Activated naive CD8-positive, alpha-beta T cell treated with anti-CD3 and anti-CD28 coated beads, Interleukin-2, amount 10 ng/mL, durations not matched to agents 7 days and 5 days (primary cell): ENCODE results near the gene TMEM266. TPM values are rescaled to one million over a fixed set of nuclear protein-coding genes. Genes with fewer than 3 reads are reported as not detected.
A peak's percentile ranks its signal among the peaks of the same experiment; 100 is the strongest.

Experiments
- ATAC-seq: fragments of 150-1000 bp; cut with Tn5 transposase; one replicate; pipeline ENCODE4 v1.10.0; 2021; ENCODE audit warnings: low read depth, moderate library complexity
- POLR2A ChIA-PET: fragments of 350-600 bp; sonication (Branson Sonifier 250); formaldehyde crosslinking; loops from one replicate; lab custom pipeline; 2021; ENCODE audit warnings: antibody characterized with exemption; lab: Charles Lee
- DNase-seq: peaks from one replicate; pipeline ENCODE4 v3.0.0; 2021
- H3K27ac Mint-ChIP-seq: one replicate; pipeline ENCODE4 v1.8.0; 2022; ENCODE audit warnings: mild to moderate bottlenecking, mixed read lengths
- H3K27me3 Mint-ChIP-seq: one replicate; pipeline ENCODE4 v1.8.0; 2022; ENCODE audit warnings: mild to moderate bottlenecking, moderate library complexity, mixed read lengths
- H3K36me3 Mint-ChIP-seq: one replicate; pipeline ENCODE4 v1.8.0; 2021; ENCODE audit warnings: mild to moderate bottlenecking, mixed read lengths
- H3K4me1 Mint-ChIP-seq: one replicate; pipeline ENCODE4 v1.8.0; 2021; ENCODE audit warnings: mixed read lengths
- H3K4me3 Mint-ChIP-seq: one replicate; pipeline ENCODE4 v1.8.0; 2022; ENCODE audit warnings: mild to moderate bottlenecking, moderate library complexity, mixed read lengths
- H3K9me3 Mint-ChIP-seq: one replicate; pipeline ENCODE4 v1.8.0; 2021; ENCODE audit warnings: mixed read lengths
- total RNA-seq, 2 experiments: library from RNA; stranded (reverse); gene quantifications; one replicate each; pipeline ENCODE4 v1.2.3, GENCODE V29; 2021

TMEM266 gene
- total RNA-seq, 2 experiments from 2014 or later, result not detected

DNA sequence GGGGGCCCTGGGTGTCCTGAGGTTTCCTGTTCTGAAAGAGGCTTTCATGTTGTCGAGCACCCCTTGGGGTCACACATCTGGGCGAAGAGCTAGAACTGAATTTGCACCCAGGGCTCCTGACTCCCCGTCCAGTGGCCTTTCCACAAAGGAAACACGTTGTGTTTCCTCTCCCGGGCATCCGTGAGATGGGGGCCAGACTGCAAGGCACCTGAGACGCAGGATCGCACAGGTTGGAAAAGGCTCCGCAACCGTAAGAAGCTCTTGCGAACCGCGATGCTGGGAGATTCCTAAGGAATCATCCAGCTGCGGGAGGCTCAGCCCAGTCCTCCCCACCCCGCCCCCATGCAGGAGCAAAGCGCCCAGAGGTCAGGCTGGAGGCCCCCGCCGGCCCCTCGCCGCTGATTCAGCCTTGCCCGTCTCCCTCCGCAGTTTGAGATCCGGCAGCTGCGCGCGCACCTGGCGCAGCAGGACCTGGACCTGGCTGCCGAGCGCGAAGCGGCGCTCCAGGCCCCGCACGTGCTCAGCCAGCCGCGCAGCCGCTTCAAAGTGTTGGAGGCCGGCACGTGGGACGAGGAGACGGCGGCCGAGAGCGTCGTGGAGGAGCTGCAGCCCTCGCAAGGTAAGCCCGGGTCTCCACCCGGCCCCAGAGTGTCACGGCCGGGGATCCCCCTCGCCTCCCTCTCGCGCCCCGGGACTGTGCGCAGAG, 131.9 kb downstream of the TMEM266 start:
- H3K4me1 Mint-ChIP-seq, result peaks cover 10% of the 10 kb centered on the region
- peaks cover 28% of the 10 kb centered on the region for H3K27me3 Mint-ChIP-seq
- no peak overlapping the region for H3K27ac Mint-ChIP-seq
- no peak overlapping the region for H3K4me3 Mint-ChIP-seq
- no peaks in the 10 kb centered on the region for H3K9me3 Mint-ChIP-seq
- ATAC-seq (no peak), DNase-seq (no peak)
- POLR2A ChIA-PET, result no interaction called here
- H3K36me3 Mint-ChIP-seq, result no peaks in the 10 kb centered on the region

DNA sequence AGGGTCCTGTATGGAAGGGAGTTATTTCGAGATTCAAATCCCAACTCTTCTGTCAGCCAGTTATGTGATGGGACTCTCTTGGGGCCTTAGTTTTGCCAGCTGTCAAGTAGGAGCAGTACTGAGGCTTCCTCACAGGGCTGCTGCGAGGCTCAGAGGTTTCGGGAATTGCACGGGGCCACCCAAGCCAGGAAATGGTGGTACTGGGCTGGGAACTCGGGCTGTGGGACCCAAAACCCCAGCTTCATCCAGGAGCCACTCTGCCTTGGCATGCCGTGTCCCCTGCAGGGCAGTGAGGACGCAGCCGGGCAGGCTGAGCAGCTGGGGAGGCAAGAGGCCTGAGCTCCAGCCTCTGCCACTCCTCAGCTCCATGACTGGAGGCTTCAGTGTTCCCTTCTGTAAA, 132.9 kb downstream of the TMEM266 start:
- H3K27me3 Mint-ChIP-seq, result peaks cover 28% of the 10 kb centered on the region
- H3K9me3 Mint-ChIP-seq, result no peaks in the 10 kb centered on the region
- ATAC-seq, result no peak
- POLR2A ChIA-PET, result no interaction called here
- no peaks in the 10 kb centered on the region for H3K36me3 Mint-ChIP-seq
- no peak overlapping the region for H3K27ac Mint-ChIP-seq
- H3K4me1 Mint-ChIP-seq, result peaks cover 10% of the 10 kb centered on the region
- no peak for DNase-seq
- H3K4me3 Mint-ChIP-seq, result no peak overlapping the region

DNA sequence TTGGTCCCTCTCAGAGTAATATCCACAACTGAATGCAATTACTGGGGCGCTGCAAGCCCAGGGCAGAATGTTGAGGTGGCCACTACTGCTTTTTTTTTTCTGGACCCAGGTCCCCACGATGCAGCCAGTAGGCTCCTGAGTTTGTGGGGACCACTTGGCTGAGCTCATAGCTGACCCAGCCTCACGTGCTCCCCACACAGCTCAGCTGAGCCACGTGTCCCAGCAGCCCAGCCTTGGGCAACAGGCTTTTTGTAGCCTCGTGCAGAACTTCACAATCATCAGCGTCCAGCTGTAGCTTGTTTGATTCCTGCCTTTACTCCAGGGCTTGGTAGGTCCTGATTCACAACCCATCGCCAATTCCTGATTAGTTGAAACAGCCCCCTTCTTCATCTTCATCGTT, 134.1 kb downstream of the TMEM266 start:
- H3K9me3 Mint-ChIP-seq, result no peaks in the 10 kb centered on the region
- peaks cover 10% of the 10 kb centered on the region for H3K4me1 Mint-ChIP-seq
- DNase-seq (no peak), ATAC-seq (no peak)
- no peak overlapping the region for H3K27ac Mint-ChIP-seq
- peaks cover 18% of the 10 kb centered on the region for H3K27me3 Mint-ChIP-seq
- no peaks in the 10 kb centered on the region for H3K36me3 Mint-ChIP-seq
- no peak overlapping the region for H3K4me3 Mint-ChIP-seq
- POLR2A ChIA-PET, result no interaction called here

DNA sequence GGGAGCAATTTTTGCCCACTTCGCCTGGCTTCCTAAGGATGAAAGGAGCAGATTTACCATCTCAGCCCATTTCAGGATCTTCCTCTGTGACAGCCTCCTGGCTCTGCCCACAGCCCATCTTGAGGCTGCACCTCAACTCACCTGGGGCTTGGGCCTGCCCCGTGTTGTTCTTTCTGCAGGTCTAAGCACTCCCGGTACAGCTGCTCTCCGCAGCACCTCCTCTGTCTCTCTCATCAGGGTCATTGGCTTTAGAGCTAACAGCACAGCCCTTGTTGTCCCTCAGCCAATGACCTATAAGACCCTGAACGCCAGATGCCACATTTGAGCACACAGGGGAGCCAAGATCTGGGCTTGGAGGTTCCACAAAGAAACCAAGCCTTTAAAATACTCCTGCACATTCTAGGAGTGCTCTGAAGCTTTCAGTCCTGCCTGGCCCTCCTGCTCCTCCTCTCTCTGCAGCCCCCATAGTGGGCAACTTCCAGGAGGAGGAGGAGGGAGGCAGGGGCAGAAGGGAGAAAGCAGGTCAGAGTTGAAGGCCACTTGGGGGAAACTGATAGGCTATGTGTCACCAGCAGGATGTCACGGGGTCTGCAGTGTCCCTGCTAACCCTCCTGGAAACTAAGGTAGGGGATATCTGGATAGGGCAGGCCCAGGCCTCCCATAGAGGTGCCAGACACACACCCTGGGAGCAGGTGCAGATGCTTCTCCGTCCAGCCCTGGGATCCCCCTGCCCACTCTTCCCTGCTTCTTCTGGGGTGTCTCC, 135.9 kb downstream of the TMEM266 start:
- POLR2A ChIA-PET, result no interaction called here
- H3K27me3 Mint-ChIP-seq, result peaks cover 5% of the 10 kb centered on the region

DNA sequence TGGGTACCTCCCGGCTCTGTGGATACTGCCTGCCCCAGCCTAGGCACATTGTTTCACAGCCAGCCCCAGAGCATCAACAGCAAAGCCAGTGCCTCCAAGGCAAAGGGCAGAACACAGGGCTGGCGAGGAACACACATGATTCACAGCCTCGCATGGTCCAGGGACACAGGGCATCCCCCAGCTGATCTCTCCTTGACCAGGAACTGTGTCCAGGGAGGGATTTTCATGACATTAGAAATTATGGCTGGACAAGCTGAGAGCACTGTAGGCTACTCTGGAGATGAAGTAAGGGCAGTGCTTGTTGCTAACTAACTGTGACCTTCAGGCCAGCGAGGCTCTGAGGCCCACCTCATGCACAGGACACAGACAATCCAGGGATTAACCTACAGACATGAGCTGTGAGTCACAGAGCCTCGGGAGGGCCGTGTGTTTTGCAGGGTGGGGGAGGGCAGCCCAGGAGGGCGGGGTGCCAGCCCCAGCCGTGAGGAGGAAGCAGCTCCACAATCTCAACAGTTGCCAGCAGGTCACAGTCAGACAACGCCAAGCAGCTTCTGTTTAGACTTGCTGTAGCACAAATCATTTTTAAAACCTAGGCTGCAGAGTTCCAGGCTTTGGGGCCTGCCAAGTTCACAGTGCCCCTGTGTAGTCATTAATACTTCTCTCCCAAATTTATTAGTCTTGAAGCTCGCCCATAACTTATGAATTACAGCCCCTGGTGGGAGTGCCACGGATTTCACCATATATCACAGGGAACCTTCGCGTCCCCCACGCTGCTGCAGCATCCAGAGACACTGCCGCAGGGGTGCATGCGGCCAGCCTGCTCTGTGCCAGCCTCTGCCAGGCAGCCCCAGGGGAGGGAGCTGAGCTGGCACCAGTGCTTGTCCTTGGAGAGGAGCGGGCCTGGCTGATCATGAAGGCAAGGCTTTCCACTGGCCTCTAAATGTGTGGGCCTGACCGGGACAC, 136.8 kb downstream of the TMEM266 start:
- no peak for ATAC-seq
- POLR2A ChIA-PET, result no interaction called here
- Mint-ChIP-seq H3K9me3 (no peaks in the 10 kb centered on the region), H3K4me1 (no peaks in the 10 kb centered on the region), H3K36me3 (no peaks in the 10 kb centered on the region), H3K4me3 (no peak overlapping the region), H3K27me3 (peaks cover 4% of the 10 kb centered on the region), H3K27ac (no peak overlapping the region)
- DNase-seq, result peak; percentile 17

More for the DNA sequence above, 135.9 kb downstream of the TMEM266 start:
- ATAC-seq (no peak), DNase-seq (no peak)
- Mint-ChIP-seq H3K36me3 (no peaks in the 10 kb centered on the region), H3K9me3 (no peaks in the 10 kb centered on the region), H3K27ac (no peak overlapping the region), H3K4me3 (no peak overlapping the region), H3K4me1 (peaks cover 5% of the 10 kb centered on the region)

DNA sequence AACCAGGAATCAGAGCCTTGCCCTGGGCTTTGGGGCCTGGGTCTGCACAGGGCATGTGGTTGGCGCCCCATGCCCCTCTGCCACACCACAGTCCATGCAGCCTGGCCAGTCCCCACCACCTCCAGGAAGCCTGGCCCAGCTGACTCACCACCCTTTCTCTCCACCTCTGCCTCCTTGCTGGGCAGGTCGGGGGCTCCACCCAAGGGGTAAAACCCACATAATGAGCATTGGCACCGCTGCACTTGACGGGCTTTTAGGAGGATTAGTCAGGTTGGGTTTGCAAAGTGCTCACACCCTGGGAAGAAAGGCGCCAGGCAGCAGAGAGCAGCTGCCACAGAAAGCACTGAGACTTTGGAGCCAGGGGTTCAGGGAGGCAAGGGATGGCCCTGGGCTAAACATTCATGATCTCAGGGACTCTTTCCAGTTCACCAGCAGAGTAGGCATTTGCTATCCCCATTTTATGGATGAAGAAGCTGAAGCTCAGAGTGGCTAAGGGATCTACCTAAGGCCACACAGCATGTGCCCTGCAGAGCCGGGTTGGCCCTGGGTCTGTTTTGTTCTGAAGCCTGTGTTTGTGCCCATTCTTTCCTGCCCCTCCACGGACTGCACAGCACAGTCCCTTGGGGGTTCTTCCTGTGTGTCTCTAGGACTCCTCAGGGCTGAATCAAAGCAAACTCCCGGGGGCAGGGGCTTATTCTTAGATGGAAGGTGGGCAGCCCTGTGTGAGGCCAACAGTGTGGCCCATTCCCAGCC, 138.1 kb downstream of the TMEM266 start:
- Mint-ChIP-seq H3K36me3 (no peaks in the 10 kb centered on the region), H3K27me3 (no peaks in the 10 kb centered on the region), H3K9me3 (no peaks in the 10 kb centered on the region), H3K4me1 (no peaks in the 10 kb centered on the region), H3K27ac (no peak overlapping the region), H3K4me3 (no peak overlapping the region)
- no peak for ATAC-seq
- DNase-seq, result peak; percentile 16
- POLR2A ChIA-PET, result no interaction called here

DNA sequence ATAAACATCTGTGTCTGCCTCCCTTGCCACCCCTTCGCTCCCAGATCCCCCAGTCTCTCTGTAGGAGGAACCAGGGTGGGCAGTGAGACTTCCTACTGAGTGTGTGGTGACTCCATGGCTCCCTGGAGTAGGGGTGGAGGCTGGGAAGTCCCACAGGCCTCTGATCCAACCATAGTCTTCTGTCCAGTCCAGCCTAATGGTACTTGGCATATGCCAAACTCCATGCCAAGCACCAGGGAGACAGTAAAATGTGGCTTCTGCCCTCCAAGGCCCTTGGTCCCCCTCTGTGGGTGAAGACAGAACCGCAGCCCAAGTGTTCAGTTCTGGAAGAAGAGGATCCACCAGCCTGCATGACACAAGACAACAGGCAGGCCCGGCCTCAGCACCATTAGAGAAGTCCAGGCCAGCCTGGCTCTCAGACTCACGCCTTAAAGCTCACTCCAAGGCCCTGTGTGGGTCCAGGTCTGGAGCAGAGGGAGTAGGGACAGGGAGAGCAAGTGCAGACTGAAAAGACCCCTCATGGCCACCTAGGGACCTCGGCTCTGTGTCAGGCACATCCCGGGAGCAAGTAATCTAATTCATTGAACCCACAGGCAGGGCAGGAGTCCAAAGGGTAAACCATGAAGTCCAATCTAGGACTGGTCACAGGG, 138.8 kb downstream of the TMEM266 start:
- no peak for ATAC-seq
- peak; percentile 13 for DNase-seq
- no peak overlapping the region for H3K4me3 Mint-ChIP-seq
- H3K4me1 Mint-ChIP-seq, result no peaks in the 10 kb centered on the region
- POLR2A ChIA-PET, result no interaction called here
- no peaks in the 10 kb centered on the region for H3K36me3 Mint-ChIP-seq
- H3K27ac Mint-ChIP-seq, result no peak overlapping the region
- no peaks in the 10 kb centered on the region for H3K27me3 Mint-ChIP-seq
- H3K9me3 Mint-ChIP-seq, result no peaks in the 10 kb centered on the region

DNA sequence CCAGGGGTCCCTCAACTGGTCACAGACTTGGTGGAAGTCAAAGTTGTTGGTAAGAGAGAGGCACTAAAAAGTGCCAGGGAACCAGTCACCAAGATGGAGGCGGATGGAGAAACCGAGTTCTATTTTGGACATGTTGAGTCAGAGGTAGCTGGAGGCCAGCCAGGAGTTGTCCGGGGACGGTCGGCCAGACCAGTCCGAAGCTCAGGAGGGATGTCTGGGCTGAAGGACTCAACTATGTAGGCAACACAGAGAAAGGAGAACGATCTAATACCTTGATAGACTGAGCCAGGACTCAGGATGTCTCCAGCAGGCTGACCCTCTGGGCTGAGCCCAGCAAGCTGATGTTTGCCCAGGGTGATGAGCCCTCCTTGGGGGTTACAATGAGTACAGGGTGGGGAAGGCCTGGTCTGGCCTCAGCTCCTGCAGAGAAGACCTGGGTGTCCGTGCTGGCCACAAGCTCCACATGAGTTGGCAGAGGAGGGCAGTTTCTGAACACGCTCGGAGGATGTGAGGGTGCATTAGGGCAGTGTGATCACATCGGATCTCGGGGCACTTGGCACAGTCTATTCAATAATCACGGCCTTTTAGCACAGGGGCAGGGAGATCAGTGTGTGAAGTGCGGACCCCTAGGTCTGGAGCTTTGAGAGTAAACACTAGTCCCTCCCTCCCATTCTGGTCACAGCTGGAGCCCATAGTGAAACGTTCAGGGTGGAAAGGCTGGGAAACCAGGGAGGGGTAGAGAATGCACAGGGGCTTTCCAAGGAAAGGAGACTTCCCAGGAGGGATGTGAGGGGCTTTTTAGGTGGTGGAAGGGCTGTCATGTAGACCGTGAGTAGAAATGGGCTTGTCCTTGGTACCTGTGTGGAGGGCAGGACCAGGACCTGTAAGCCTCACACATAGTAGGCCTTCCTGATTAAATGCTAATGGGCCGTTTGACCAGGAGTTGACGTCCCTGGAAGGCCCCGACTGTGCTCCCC, 139.6 kb downstream of the TMEM266 start:
- Mint-ChIP-seq H3K36me3 (no peaks in the 10 kb centered on the region), H3K27ac (no peak overlapping the region), H3K9me3 (no peaks in the 10 kb centered on the region), H3K4me3 (no peak overlapping the region), H3K27me3 (no peaks in the 10 kb centered on the region), H3K4me1 (no peaks in the 10 kb centered on the region)
- POLR2A ChIA-PET, result no interaction called here
- DNase-seq, result peak; percentile 13
- no peak for ATAC-seq

DNA sequence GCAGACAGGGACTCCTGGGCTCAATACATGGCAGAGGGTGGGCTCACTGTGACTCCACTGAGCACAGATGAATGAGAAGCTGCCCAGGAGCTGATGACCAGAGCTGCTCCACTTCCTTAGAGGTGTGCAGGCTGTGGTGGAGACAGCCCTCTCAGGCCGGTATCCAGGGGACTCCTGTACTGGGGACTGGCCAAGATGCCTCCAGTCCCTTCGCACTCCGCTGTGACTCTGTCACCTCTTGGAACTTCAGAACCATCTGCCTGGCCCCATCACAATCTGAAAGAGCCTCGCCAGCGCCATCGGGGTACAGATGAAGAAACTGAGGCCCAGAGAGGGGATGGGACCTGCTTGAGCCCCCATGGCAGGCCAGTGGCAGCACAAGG, 140.3 kb downstream of the TMEM266 start:
- ATAC-seq (no peak), DNase-seq (peak; percentile 7)
- H3K4me1 Mint-ChIP-seq, result no peaks in the 10 kb centered on the region
- H3K27ac Mint-ChIP-seq, result no peak overlapping the region
- no peaks in the 10 kb centered on the region for H3K9me3 Mint-ChIP-seq
- H3K36me3 Mint-ChIP-seq, result no peaks in the 10 kb centered on the region
- H3K4me3 Mint-ChIP-seq, result no peak overlapping the region
- POLR2A ChIA-PET, result no interaction called here
- no peaks in the 10 kb centered on the region for H3K27me3 Mint-ChIP-seq

DNA sequence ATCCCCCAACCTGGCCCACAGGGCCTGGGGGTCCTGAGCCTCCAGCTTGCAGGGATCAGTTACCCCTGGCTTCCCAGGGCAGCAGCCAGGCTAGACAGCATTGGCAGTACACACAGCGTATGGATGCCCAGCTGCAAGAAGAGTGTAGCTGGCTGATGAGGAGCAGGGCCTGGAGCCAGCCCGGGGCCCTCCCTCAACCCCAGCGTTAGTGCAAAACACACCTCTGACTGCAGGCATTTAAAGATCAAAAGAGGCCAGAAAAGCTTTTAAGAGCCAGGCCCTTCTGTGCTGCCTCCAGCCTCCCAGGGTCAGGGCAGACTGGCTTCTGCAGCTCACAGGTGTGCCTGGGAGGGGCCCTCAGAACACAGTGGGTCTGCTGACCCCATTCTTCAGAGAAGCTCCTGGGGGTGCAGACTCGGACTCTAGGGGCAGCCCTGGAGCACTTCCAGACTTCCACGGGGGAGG, 140.9 kb downstream of the TMEM266 start:
- POLR2A ChIA-PET, result no interaction called here
- H3K9me3 Mint-ChIP-seq, result no peaks in the 10 kb centered on the region
- H3K27ac Mint-ChIP-seq, result no peak overlapping the region
- no peak overlapping the region for H3K4me3 Mint-ChIP-seq
- H3K27me3 Mint-ChIP-seq, result no peaks in the 10 kb centered on the region
- no peaks in the 10 kb centered on the region for H3K36me3 Mint-ChIP-seq
- no peaks in the 10 kb centered on the region for H3K4me1 Mint-ChIP-seq
- ATAC-seq (no peak), DNase-seq (peak; percentile 23)

DNA sequence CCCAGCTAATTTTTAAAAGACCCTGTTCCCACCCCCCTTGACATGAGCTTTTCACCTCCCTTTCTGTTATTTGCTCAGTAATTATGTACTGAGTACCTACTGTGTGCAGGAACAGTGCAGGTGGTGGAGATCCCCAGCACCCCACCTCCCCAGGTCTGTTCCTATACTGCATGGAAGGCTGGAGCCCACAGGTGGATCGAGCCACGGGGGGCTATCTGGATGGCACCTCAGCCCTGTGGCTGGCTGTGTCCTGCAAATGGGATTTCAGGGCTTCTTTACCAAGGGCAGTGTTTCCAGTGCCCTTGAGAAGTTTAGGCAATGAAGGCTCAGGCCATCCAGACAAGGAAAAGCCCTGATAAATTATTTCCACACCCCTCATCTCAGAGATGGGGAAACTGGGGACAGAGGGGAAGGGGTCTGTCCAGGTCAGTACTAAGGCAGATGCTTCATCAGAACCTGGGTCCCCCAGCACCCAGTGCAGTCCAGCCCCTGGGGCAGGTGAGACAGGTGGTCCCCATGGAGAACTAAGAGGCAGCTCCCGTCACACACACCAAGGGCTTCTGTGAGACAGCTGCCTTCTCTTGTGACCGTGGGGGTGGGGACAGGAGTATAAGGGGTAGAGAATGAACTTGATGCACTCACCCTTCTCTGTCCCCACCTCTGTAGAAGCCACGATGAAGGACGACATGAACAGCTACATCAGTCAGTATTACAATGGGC, 141.9 kb downstream of the TMEM266 start:
- no peak for DNase-seq
- H3K36me3 Mint-ChIP-seq, result no peaks in the 10 kb centered on the region
- no peaks in the 10 kb centered on the region for H3K4me1 Mint-ChIP-seq
- POLR2A ChIA-PET, result no interaction called here
- H3K4me3 Mint-ChIP-seq, result no peak overlapping the region
- no peak overlapping the region for H3K27ac Mint-ChIP-seq
- H3K9me3 Mint-ChIP-seq, result no peaks in the 10 kb centered on the region
- no peak for ATAC-seq
- H3K27me3 Mint-ChIP-seq, result no peaks in the 10 kb centered on the region
